ENCODE data around the gene INTS1.

The INTS1 gene

DNA sequence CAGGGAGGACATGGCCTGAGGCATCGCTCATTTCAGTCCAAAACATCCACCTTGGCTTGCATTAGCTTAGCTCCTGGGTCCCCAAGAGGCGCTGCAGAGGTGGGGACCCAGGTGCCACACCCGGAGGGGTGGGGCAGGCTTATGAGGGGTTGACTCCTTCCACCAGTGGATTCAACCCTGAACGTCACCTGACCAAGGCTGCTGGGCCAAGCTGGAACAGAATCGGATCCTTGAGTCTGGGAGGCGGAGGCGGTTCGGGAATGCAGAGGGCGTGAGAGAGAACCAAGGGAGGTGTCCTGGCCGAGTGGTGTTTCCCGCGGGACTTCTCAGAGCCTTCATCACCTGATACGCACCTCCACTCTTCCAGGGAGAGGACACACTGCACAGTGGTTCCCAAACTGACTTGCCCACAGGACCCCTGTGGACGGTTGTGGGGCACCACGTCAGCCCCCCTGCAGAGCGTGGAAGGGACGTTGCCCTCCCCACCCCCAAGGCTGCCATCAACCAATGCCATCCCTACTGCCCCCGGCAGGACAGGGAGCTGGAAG, 40.4 kb downstream of the INTS1 start:
- Histone ChIP-seq H3K36me3 (replicated peaks) (no peaks in the 10 kb centered on the region), H3K4me3 (ENCODE audit: low read depth, low read length) (no peak overlapping the region), H3K27ac (no peak overlapping the region), H3K27me3 (replicated peaks) (no peaks in the 10 kb centered on the region)
- no peak for DNase-seq
- TF ChIP-seq CTCF (IDR thresholded peaks at IDR 0.05; ENCODE audit: low read depth, low read length, missing control alignments), result no peak
- in situ Hi-C loops (cut with HindIII; ENCODE audit: low pct_ligation_motif_present, low sequenced_read_pairs), result no loop called here

GRCh38 chr7:1461646-1462375, 42.4 kb downstream of the INTS1 start:
- no peak overlapping the region for H3K27ac ChIP-seq
- H3K4me3 ChIP-seq (ENCODE audit: low read depth, low read length), result no peak overlapping the region
- in situ Hi-C loops (cut with HindIII; ENCODE audit: low pct_ligation_motif_present, low sequenced_read_pairs), result no loop called here

GRCh38 chr7:1460821-1461645, 43.2 kb downstream of the INTS1 start:
- H3K4me3 ChIP-seq (ENCODE audit: low read depth, low read length), result no peak overlapping the region
- no peaks in the 10 kb centered on the region for H3K36me3 ChIP-seq (replicated peaks)
- TF ChIP-seq CTCF (IDR thresholded peaks at IDR 0.05; ENCODE audit: low read depth, low read length, missing control alignments), result no peak
- no peaks in the 10 kb centered on the region for H3K27me3 ChIP-seq (replicated peaks)
- in situ Hi-C loops (cut with HindIII; ENCODE audit: low pct_ligation_motif_present, low sequenced_read_pairs), result no loop called here
- DNase-seq, result no peak
- H3K27ac ChIP-seq, result no peak overlapping the region

More at GRCh38 chr7:1461646-1462375, 42.4 kb downstream of the INTS1 start:
- TF ChIP-seq CTCF (IDR thresholded peaks at IDR 0.05; ENCODE audit: low read depth, low read length, missing control alignments), result no peak
- no peaks in the 10 kb centered on the region for H3K36me3 ChIP-seq (replicated peaks)
- no peaks in the 10 kb centered on the region for H3K27me3 ChIP-seq (replicated peaks)
- DNase-seq, result no peak

- in situ Hi-C loops (cut with HindIII; ENCODE audit: low pct_ligation_motif_present, low sequenced_read_pairs), result no loop called here
- no peak overlapping the region for H3K27ac ChIP-seq
- H3K27me3 ChIP-seq (replicated peaks), result no peaks in the 10 kb centered on the region
- H3K4me3 ChIP-seq (ENCODE audit: low read depth, low read length), result peak overlapping the region; percentile 52
- DNase-seq, result no peak
- H3K36me3 ChIP-seq (replicated peaks), result no peaks in the 10 kb centered on the region
- no peak for TF ChIP-seq CTCF (IDR thresholded peaks at IDR 0.05; ENCODE audit: low read depth, low read length, missing control alignments)
Observed at GRCh38 chr7:1459920-1460820, 44.0 kb downstream of the INTS1 start.

GRCh38 chr7:1459512-1459892, 44.7 kb downstream of the INTS1 start:
- no peaks in the 10 kb centered on the region for H3K27me3 ChIP-seq (replicated peaks)
- peak overlapping the region; percentile 90 for H3K4me3 ChIP-seq (ENCODE audit: low read depth, low read length)
- no peaks in the 10 kb centered on the region for H3K36me3 ChIP-seq (replicated peaks)
- H3K27ac ChIP-seq, result peak overlapping the region; percentile 88
- peak; percentile 98 for DNase-seq
- in situ Hi-C loops (cut with HindIII; ENCODE audit: low pct_ligation_motif_present, low sequenced_read_pairs), result no loop called here
- no peak for TF ChIP-seq CTCF (IDR thresholded peaks at IDR 0.05; ENCODE audit: low read depth, low read length, missing control alignments)
